GM19438 (cell line): ENCODE data around the gene IL9.
"Not testable (repeated sequence)": the region's sequence is repeated elsewhere in the genome, so short reads cannot be mapped to it uniquely, and the experiment has no call there.

Experiments used
- ATAC-seq: cut with Tn5 transposase; IDR thresholded peaks from one replicate; pipeline ENCODE4 v1.9.1; 2021; ENCODE audit warnings: low read depth; ENCODE audit not compliant: unreplicated experiment

The IL9 gene

GRCh38 chr5:135871268-135871915, 24.2 kb downstream of the IL9 start:
- no peak for ATAC-seq

GRCh38 chr5:135869935-135870334, 25.7 kb downstream of the IL9 start:
- ATAC-seq, result no peak

GRCh38 chr5:135869276-135869675, 26.4 kb downstream of the IL9 start:
- no peak for ATAC-seq

- ATAC-seq, result no peak
Measured at GRCh38 chr5:135868681-135869080, 27.0 kb downstream of the IL9 start.

GRCh38 chr5:135867599-135867998, 28.0 kb downstream of the IL9 start:
- no peak for ATAC-seq

- ATAC-seq, result no peak
Measured at GRCh38 chr5:135866016-135866415, 29.6 kb downstream of the IL9 start.

- ATAC-seq, result no peak
Measured at GRCh38 chr5:135864503-135865435, 30.9 kb downstream of the IL9 start.

GRCh38 chr5:135862744-135863143, 32.9 kb downstream of the IL9 start:
- no peak for ATAC-seq

- ATAC-seq, result no peak
Measured at GRCh38 chr5:135862086-135862485, 33.6 kb downstream of the IL9 start.

GRCh38 chr5:135861641-135862040, 34.0 kb downstream of the IL9 start:
- ATAC-seq, result no peak

- ATAC-seq, result no peak
Measured at GRCh38 chr5:135859641-135860040, 36.0 kb downstream of the IL9 start.

GRCh38 chr5:135859186-135859585, 36.5 kb downstream of the IL9 start:
- not testable (repeated sequence) for ATAC-seq

GRCh38 chr5:135857630-135858311, 37.9 kb downstream of the IL9 start:
- no peak for ATAC-seq

- ATAC-seq, result no peak
Measured at GRCh38 chr5:135851915-135852845, 43.5 kb downstream of the IL9 start.

GRCh38 chr5:135851186-135851914, 44.3 kb downstream of the IL9 start:
- no peak for ATAC-seq

- ATAC-seq, result no peak
Measured at GRCh38 chr5:135850671-135851070, 45.0 kb downstream of the IL9 start.

- ATAC-seq, result no peak
Measured at GRCh38 chr5:135850231-135850630, 45.4 kb downstream of the IL9 start.

GRCh38 chr5:135847976-135848375, 47.7 kb downstream of the IL9 start:
- ATAC-seq, result no peak

GRCh38 chr5:135846311-135846710, 49.3 kb downstream of the IL9 start:
- no peak for ATAC-seq
